GM12878 (cell line): ENCODE measurements around the gene PLIN3. TPM values are rescaled to one million over a fixed set of nuclear protein-coding genes. Genes with fewer than 3 reads are reported as not detected.

Source experiments
- BCLAF1 ChIP-seq: fragments of 450-650 bp; IDR thresholded peaks from 2 replicates; pipeline ENCODE4 v1.6.1; 2017; ENCODE audit warnings: antibody characterized with exemption, mild to moderate bottlenecking, moderate library complexity
- NFXL1 ChIP-seq: fragments of 450-650 bp; IDR thresholded peaks from 2 replicates; pipeline ENCODE4 v1.6.1; 2017; ENCODE audit warnings: antibody characterized with exemption, mild to moderate bottlenecking, borderline replicate concordance
- NKRF ChIP-seq: fragments of 450-650 bp; conservative IDR thresholded peaks from 2 replicates; pipeline ENCODE4 v1.6.1; 2017; ENCODE audit warnings: mild to moderate bottlenecking, moderate library complexity
- polyA plus RNA-seq, 11 experiments: library from polyadenylated mRNA; depleted of rRNA in 4 of 11; unstranded in 6 of 11; stranded (reverse) in 5 of 11; fragments of >200 nt; fragmentation: Nextera tagmentation in 4 of 11; fragmentation: Illumina TruSeq in 1 of 11; extraction: Ambion mirVana in 4 of 11; extraction: Trizol in 1 of 11; gene quantifications; 1 replicate in 1 of 11; 2 replicates in 10 of 11; pipeline versions ENCODE4 v1.2.1 to v1.2.3, GENCODE V29; 2011 to 2016; ENCODE audit warnings: inconsistent platforms in 2 of 11, missing spikeins in 2 of 11, low read depth in 1 of 11
- total RNA-seq, 4 experiments: library from RNA; depleted of rRNA in 3 of 4; stranded (reverse); fragments of >200 nt in 3 of 4; fragmentation: Illumina TruSeq in 1 of 4; extraction: Trizol in 1 of 4; gene quantifications; 2 replicates each; pipeline versions ENCODE4 v1.2.1 to v1.2.3, GENCODE V29; 2013 to 2021
- TF ChIP-seq, protein P1 (sequence below): IDR thresholded peaks from 2 replicates; pipeline ENCODE4 v1.6.1; 2011; ENCODE audit warnings: mild to moderate bottlenecking, low read depth, low read length, moderate library complexity; ENCODE audit not compliant: insufficient replicate concordance

Gene PLIN3
- total and polyA plus RNA-seq, 10 of the 15 experiments (the other 5 are each of a cell fraction or from before 2014, with no cell fraction given): 7.7 to 71.4 (median 66.8) TPM

DNA sequence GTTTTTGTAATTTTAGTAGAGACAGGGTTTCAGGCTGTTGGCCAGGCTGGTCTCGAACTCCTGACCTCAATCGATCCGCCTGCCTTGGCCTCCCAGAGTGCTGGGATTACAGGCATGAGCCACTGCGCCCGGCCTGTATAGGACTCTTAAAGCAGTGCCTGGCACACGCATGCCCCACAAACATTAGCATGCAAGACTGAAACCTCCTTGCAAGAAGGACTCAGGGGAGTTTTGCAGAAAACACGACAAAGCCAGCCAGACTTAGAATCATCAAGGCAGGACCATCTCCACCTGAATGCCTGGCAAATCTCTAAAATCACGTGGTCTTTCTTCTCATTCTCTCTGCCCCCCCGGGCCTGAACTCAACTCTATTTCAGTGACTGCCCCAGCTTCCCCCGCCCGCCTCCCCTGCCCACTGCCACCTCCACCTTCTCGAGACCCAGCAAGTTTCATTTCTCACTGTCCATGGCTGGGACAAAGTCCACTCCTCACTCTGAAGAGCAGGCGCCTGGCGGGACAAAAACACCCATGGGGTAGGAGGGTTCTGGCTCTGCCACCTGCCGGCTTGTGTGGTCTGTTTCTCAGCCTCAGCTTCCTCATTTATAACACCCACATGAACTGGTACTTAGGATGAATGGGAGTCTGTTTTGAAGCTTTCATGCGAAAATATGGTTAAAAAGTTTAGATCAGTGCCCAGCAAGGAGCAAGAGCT lies 38.3 kb downstream of the PLIN3 start (continued):
- 0 out of 2 replicates have a peak, but pooled peaks have one; percentile 25 for TF ChIP-seq NKRF
- no peak for TF ChIP-seq NFXL1
- no peak for TF ChIP-seq BCLAF1
- TF ChIP-seq, protein P1, sequence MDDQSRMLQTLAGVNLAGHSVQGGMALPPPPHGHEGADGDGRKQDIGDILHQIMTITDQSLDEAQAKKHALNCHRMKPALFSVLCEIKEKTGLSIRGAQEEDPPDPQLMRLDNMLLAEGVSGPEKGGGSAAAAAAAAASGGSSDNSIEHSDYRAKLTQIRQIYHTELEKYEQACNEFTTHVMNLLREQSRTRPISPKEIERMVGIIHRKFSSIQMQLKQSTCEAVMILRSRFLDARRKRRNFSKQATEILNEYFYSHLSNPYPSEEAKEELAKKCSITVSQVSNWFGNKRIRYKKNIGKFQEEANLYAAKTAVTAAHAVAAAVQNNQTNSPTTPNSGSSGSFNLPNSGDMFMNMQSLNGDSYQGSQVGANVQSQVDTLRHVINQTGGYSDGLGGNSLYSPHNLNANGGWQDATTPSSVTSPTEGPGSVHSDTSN: no peak
